HG03432 (cell line): ENCODE data around the gene VWC2L.

Source experiments
- ATAC-seq: cut with Tn5 transposase; IDR thresholded peaks from one replicate; pipeline ENCODE4 v1.9.1; 2021; ENCODE audit warnings: mild to moderate bottlenecking, moderate library complexity; ENCODE audit not compliant: unreplicated experiment

Gene VWC2L

DNA sequence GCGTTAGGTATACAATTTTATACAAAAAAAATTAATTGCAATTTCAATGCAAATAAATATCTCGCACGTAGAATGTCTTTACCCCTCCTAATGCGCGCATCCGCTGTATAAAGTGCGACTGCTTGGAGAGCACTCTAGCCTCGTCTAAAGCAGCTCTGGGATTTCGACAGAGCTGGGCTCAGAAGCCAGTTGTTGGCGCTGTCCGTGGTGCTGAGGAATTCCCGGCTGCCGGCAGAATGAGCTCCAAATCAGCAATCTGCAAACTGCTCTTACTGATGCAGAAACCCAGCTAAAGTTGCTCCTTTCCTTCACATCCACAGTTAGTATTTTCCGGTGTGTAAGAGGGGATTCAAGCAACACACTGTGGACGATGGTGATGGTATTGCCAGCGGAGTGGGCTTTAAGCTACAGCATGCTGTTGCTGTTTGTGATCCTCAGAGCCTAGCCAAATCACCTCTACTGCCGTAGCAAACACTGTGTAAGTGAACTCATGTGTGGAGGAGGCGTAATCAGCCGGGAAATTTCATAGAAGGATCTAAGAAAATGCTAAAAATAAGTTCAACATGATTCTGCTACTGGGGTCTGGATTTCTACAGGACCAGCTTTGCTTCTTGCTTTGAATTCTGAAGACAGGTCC, at the start of gene VWC2L:
Gene VWC2L (plus strand): TSS at position 137 of the 637 bp plus-strand sequence. CDS start 3,140 bp downstream, outside the sequence.
- ATAC-seq, result peak; percentile 80

DNA sequence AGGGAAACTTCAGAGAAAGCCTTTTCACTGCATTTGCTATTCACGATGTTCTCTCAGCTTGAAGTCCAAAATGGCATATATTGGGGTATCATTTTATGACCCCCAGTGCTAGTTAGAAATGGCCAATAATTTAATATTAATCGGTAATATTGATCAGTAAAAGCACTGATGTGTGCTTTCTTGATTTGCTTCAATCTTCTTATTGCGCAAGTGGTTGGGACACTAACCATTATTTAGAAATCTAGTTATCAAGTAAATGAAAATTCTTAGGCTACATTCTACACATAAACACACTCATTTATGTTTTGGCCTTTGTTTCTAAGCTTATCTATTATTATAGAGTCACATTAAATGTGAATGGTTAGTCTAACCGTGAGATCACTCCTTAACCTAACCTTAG, 49.7 kb upstream of the VWC2L start:
- no peak for ATAC-seq

GRCh38 chr2:214365549-214365948, 45.3 kb upstream of the VWC2L start:
- ATAC-seq, result no peak

- ATAC-seq, result no peak
Measured at GRCh38 chr2:214367171-214367570, 43.7 kb upstream of the VWC2L start.

DNA sequence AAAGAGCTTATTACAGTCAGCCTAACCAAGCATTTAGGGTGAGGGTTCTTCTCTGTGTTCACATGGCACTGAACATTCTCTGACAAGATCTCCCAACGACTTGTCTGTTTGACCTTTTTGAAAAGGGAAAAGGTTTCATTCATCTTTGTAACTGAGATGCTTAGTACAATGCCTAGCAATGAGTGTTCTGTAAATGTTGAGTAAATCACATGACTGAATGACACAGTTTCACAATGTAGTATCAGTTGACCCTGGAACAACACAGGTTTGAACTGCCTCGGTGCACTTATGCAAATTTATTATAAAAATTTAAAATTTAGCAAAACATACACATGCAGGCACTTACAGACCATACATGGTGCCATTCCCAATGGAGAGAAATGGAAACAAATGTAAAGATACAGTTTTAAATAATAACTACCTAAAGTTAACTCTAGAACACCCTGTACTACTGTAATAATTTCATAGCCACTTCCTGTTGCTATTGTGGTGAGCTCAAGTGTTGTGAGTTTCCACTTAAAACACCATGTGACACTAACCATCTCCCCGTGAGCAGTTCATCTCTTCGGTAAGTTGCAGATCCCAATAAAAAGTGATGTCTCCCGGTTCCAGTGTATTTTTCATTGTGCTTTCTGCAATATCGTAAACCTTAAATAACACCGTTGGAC, 34.1 kb upstream of the VWC2L start:
- ATAC-seq, result peak; percentile 52

- ATAC-seq, result no peak
Measured at GRCh38 chr2:214377286-214377624, 33.6 kb upstream of the VWC2L start.

DNA sequence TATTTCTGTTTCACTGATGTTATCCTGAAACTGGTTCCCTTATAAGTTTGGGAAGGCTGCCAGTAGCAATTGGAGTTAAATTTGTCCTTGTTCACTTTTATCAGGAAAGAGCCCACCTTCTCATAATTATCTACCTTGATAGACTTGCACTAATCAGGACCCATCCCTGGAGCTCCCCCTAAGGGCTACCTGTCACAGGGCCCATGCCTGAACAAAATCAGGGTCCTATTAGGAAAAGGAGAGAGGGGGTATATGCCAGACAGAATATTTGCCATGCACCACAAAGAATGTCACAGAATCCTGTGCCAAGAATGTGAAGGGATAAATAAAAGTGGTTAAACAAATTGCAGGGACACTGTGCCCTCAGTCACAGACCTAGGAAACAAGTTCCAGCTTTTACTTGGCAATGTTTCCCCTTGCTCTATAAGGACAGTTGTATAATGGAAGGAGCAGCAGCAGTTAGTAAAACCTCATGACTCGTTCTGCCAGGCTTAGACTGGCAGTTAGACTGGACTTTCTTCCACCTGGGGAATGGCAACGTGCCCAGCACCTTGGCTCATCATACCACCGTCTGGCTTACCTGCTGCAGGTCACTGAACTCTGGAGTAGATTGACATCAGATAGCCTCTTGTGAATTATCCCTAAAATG, 32.3 kb upstream of the VWC2L start:
- no peak for ATAC-seq

- no peak for ATAC-seq
Measured at GRCh38 chr2:214379227-214379626, 31.6 kb upstream of the VWC2L start.

DNA sequence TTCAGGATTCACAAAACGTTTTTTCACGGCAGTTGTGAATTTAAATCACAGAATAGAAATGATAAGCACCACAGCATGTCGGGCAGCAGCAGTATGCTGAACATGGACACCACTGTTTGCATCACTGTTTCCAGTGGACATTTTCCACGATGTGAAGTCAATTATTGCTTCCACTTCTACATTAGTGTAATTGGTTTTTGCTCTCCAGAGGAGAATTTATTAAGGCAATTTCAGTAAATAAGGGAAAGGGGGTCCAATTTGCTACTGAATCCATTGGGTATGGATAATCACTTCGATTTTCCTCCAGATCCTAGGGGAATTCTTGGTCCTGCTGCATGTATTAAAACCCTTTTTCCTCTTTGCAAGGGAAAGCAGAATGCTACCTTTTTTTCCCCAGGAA, 30.2 kb upstream of the VWC2L start:
- no peak for ATAC-seq

DNA sequence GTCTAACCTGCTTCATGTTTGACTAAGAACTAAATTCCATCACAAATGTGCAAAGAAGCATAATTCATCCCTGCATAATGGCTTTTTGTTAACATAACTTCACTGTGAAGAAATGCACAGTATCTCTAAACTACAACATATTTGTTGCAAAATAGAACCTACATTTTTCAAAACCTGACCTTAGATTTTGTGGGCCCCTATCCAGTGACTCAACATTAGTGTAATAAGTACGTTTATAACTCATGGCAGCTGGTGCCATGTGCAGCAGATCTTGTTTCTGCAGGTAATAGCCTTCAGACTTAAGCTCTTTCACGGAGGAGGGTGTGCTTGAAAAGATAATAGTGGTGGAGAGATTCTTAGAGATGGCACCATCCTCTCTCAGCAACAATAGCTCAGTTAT, 28.6 kb upstream of the VWC2L start:
- no peak for ATAC-seq

- no peak for ATAC-seq
Measured at GRCh38 chr2:214386720-214387119, 24.1 kb upstream of the VWC2L start.

GRCh38 chr2:214389334-214389733, 21.5 kb upstream of the VWC2L start:
- no peak for ATAC-seq

DNA sequence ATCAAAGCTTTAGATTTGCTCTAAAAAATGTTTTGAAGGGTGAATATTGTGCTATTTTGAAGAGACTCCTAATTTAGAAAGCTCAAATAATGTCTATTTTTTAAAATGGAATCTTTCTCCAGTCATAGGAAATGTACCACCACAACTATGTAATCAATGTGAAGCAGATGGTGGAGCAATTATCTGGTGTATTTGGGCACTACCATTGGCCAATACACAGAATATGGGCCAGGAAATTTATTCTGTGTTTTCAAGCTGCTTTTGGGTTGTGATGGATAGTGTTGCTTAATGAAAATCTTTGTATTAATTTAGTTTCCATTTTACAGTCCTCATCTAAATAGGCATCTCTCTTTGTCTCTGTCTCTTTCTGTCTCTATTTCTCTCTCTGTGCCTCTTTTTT, 17.1 kb upstream of the VWC2L start:
- ATAC-seq, result no peak

- ATAC-seq, result no peak
Measured at GRCh38 chr2:214395040-214395439, 15.8 kb upstream of the VWC2L start.

DNA sequence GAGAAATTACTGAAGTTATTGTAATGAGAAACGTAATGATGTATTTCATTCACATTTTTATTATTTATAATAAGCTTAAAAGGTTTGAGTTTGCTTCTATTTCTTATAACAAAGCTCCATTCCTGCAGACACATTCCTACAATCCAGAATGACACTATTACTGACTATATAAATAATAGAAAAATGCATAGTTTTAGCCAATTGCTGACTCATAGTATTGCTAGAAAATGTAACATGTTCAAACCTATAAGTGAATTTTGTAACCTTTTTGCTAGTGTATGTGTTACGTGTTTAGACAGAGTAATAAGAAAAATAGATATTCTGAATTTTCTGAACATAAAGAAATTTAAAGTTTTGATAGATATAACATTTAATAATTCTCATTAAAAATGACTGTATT, 9.3 kb upstream of the VWC2L start:
- ATAC-seq, result no peak

GRCh38 chr2:214410128-214410775, 602 bp upstream of the VWC2L start:
- ATAC-seq, result no peak

DNA sequence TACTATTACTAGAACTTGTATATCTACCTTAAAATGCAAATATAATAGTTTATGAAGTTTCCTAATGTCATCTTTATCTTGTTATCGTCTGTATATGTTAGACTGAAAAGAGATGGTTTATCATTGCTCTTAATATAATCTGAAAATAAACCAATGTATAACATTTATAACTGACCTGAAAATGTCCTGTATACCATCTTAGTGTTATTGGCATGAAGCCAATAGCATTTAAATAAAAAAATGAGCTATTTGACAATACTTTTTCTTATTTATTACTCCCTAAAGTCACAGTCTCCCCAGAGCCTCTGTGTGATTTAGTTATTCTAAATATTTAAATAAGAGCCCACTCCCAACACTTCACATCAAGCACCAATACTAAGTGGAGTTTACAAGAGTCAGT, 1.8 kb downstream of the VWC2L start:
- ATAC-seq, result no peak

GRCh38 chr2:214436470-214436869, 25.6 kb downstream of the VWC2L start:
- no peak for ATAC-seq

- ATAC-seq, result no peak
Measured at GRCh38 chr2:214450118-214450894, 39.5 kb downstream of the VWC2L start.

DNA sequence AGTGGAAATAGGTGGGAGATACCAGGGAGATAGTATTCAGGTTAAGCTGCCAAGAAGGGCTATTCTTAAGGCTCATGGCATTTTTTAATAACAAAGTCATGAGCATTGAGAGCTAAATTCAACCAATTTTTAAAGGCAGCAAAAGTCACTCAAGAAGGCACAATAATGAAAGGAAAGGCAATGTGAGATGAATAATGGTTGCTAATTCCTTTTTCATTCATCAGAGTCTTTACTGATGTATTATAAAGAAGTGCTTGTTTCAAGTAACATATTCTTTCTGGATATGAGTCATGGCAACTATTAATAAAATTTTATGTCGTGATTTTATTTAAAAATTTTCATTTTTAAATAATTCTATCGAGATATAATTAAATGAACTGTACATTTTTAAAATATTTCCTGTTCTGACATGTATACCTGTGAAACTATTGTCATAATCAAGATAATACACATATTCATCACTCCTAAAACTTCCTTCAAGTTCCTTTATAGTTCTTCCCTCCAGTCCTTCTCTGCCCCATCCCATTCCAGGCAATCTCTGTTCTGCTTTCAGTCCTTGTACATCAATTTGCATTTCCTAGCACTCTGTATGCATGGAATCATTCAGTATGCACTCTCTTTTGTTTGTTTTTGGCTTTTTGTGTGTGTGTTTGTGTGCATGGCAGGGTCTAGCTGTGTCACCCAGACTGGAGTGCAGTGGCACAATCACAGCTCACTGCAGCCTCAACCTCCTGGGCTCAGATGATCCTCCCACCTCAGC, 40.8 kb downstream of the VWC2L start:
- ATAC-seq, result no peak
